Fibroblast of peridontal ligament (primary cell): ENCODE results near the gene KLHDC10.
"Not testable (repeated sequence)": the region's sequence is repeated elsewhere in the genome, so short reads cannot be mapped to it uniquely, and the experiment has no call there.

Source experiments
- DNase-seq: peaks from one replicate; pipeline ENCODE4 v3.0.0-alpha.2; 2010; ENCODE audit errors: extremely low read depth

Gene KLHDC10

GRCh38 chr7:130141884-130142653 is 71.7 kb downstream of the KLHDC10 start:
- DNase-seq: no peak

- DNase-seq: no peak
These were observed 72.5 kb downstream of the KLHDC10 start for GRCh38 chr7:130142654-130143333.

GRCh38 chr7:130143334-130143732 is 73.0 kb downstream of the KLHDC10 start:
- DNase-seq: no peak

GRCh38 chr7:130143986-130144311 is 73.6 kb downstream of the KLHDC10 start:
- DNase-seq: no peak

- DNase-seq: peak; percentile 43
These were observed 74.2 kb downstream of the KLHDC10 start for GRCh38 chr7:130144312-130145171.

GRCh38 chr7:130145424-130146100 is 75.2 kb downstream of the KLHDC10 start:
- DNase-seq: no peak

GRCh38 chr7:130146142-130146541 is 75.8 kb downstream of the KLHDC10 start:
- DNase-seq: not testable (repeated sequence)

GRCh38 chr7:130146693-130147405 is 76.5 kb downstream of the KLHDC10 start:
- DNase-seq: no peak

GRCh38 chr7:130147710-130148325 is 77.5 kb downstream of the KLHDC10 start:
- DNase-seq: no peak

- peak; percentile 53 for DNase-seq
These were observed 78.2 kb downstream of the KLHDC10 start for GRCh38 chr7:130148561-130148960.

- DNase-seq: no peak
These were observed 79.2 kb downstream of the KLHDC10 start for GRCh38 chr7:130149281-130150139.

- DNase-seq: no peak
These were observed 80.3 kb downstream of the KLHDC10 start for GRCh38 chr7:130150587-130150986.

GRCh38 chr7:130151591-130152492 is 81.5 kb downstream of the KLHDC10 start:
- DNase-seq: peak; percentile 72

GRCh38 chr7:130152493-130153210 is 82.3 kb downstream of the KLHDC10 start:
- DNase-seq: peak; percentile 26

GRCh38 chr7:130153211-130153908 is 83.0 kb downstream of the KLHDC10 start:
- no peak for DNase-seq

GRCh38 chr7:130154131-130154500 is 83.8 kb downstream of the KLHDC10 start:
- no peak for DNase-seq

- DNase-seq: no peak
These were observed 84.4 kb downstream of the KLHDC10 start for GRCh38 chr7:130154501-130155317.
